Vagina (tissue), 2 donors: ENCODE measurements around the gene NT5C1A. TPM values are rescaled to one million over a fixed set of nuclear protein-coding genes. Genes with fewer than 3 reads are reported as not detected.

ENCODE experiments used
- DNase-seq, 2 donors: peaks; one replicate each; pipeline ENCODE4 v3.0.0-alpha.2; 2017; ENCODE audit errors: extremely low spot score in 2 of 2
- H3K27ac ChIP-seq: fragments of 200-600 bp; sonication (generic); one replicate; pipeline ENCODE4 v1.5.1; 2019
- H3K27me3 ChIP-seq: fragments of 200-600 bp; sonication (generic); one replicate; pipeline ENCODE4 v1.5.1; 2019
- H3K36me3 ChIP-seq, 2 donors: fragments of 200-600 bp; sonication (generic); one replicate each; pipeline ENCODE4 v1.5.1; 2017 to 2019
- H3K4me1 ChIP-seq: fragments of 200-600 bp; sonication (generic); one replicate; pipeline ENCODE4 v1.5.1; 2019
- H3K4me3 ChIP-seq, 2 donors: fragments of 200-600 bp; sonication (generic); 1 replicate in 1 of 2; 2 replicates in 1 of 2; pipeline ENCODE4 v1.5.1; 2016 to 2019
- H3K9me3 ChIP-seq: fragments of 200-600 bp; sonication (generic); one replicate; pipeline ENCODE4 v1.5.1; 2019
- CTCF ChIP-seq, 3 experiments: fragments of 450-650 bp in 2 of 3; fragments of 200-600 bp in 1 of 3; sonication (generic) in 1 of 3; IDR thresholded peaks; one replicate each; pipeline ENCODE4 v1.5.1; 2017 to 2019; ENCODE audit warnings: antibody characterized with exemption in 3 of 3, mild to moderate bottlenecking in 2 of 3, moderate library complexity in 2 of 3
- POLR2A ChIP-seq, 2 donors: fragments of 450-650 bp; IDR thresholded peaks; one replicate each; pipeline ENCODE4 v1.6.1; 2017; ENCODE audit warnings: antibody characterized with exemption in 2 of 2, mild to moderate bottlenecking in 2 of 2, moderate library complexity in 2 of 2
- POLR2AphosphoS5 ChIP-seq, 2 donors: sonication (generic); formaldehyde crosslinking; IDR thresholded peaks; one replicate each; pipeline ENCODE4 v1.9.0; 2017; ENCODE audit warnings: antibody characterized with exemption in 2 of 2, mild to moderate bottlenecking in 2 of 2, low read depth in 1 of 2; ENCODE audit not compliant: insufficient read depth in 1 of 2
- intact Hi-C: fragments of 100-400 bp; cut with DNase I; formaldehyde crosslinking; loops from one replicate; pipeline ENCODE4 v1.15.1; 2023
- total RNA-seq: library from RNA; depleted of rRNA; stranded (reverse); fragments of >200 nt; gene quantifications from one replicate; pipeline ENCODE4 v1.2.3, GENCODE V29; 2016

Gene NT5C1A
- total RNA-seq, 1 donor from 2014 or later = not detected

- TF ChIP-seq POLR2AphosphoS5 (IDR thresholded peaks at IDR 0.05; ENCODE audit: insufficient read depth in 1 of 2, low read depth in 1 of 2) (no peak), CTCF (IDR thresholded peaks at IDR 0.05) (no peak), POLR2A (IDR thresholded peaks at IDR 0.05) (no peak)
- DNase-seq = no peak
- no peaks in the 10 kb centered on the region for H3K9me3 ChIP-seq
- no peak overlapping the region for H3K27ac ChIP-seq
- H3K27me3 ChIP-seq = no peaks in the 10 kb centered on the region
- intact Hi-C loops = no loop called here
- peaks cover 6% of the 10 kb centered on the region for H3K4me1 ChIP-seq
- H3K36me3 ChIP-seq = no peaks in the 10 kb centered on the region
- H3K4me3 ChIP-seq = no peak overlapping the region
These were observed 13.2 kb upstream of the NT5C1A start for GRCh38 chr1:39685071-39685470.

- H3K27me3 ChIP-seq = no peaks in the 10 kb centered on the region
- intact Hi-C loops = no loop called here
- no peak for TF ChIP-seq POLR2AphosphoS5 (IDR thresholded peaks at IDR 0.05; ENCODE audit: insufficient read depth in 1 of 2, low read depth in 1 of 2)
- TF ChIP-seq POLR2A (IDR thresholded peaks at IDR 0.05) = no peak
- TF ChIP-seq CTCF (IDR thresholded peaks at IDR 0.05) = no peak
- DNase-seq = no peak
- H3K4me1 ChIP-seq = peaks cover 6% of the 10 kb centered on the region
- H3K27ac ChIP-seq = no peak overlapping the region
- no peaks in the 10 kb centered on the region for H3K9me3 ChIP-seq
- H3K4me3 ChIP-seq = no peak overlapping the region
- no peaks in the 10 kb centered on the region for H3K36me3 ChIP-seq
These were observed 12.4 kb upstream of the NT5C1A start for GRCh38 chr1:39684313-39684664.

GRCh38 chr1:39683591-39684312 is 11.8 kb upstream of the NT5C1A start:
- H3K4me1 ChIP-seq = peaks cover 6% of the 10 kb centered on the region
- TF ChIP-seq CTCF (IDR thresholded peaks at IDR 0.05) (no peak), POLR2AphosphoS5 (IDR thresholded peaks at IDR 0.05; ENCODE audit: insufficient read depth in 1 of 2, low read depth in 1 of 2) (no peak), POLR2A (IDR thresholded peaks at IDR 0.05) (no peak)
- no peaks in the 10 kb centered on the region for H3K36me3 ChIP-seq
- no peak for DNase-seq
- no peaks in the 10 kb centered on the region for H3K9me3 ChIP-seq
- no peaks in the 10 kb centered on the region for H3K27me3 ChIP-seq
- intact Hi-C loops = no loop called here
- no peak overlapping the region for H3K4me3 ChIP-seq
- H3K27ac ChIP-seq = no peak overlapping the region

GRCh38 chr1:39681999-39682398 is 10.1 kb upstream of the NT5C1A start:
- Histone ChIP-seq H3K4me3 (no peak overlapping the region), H3K4me1 (peaks cover 6% of the 10 kb centered on the region), H3K27me3 (no peaks in the 10 kb centered on the region), H3K27ac (no peak overlapping the region), H3K36me3 (no peaks in the 10 kb centered on the region), H3K9me3 (no peaks in the 10 kb centered on the region)
- TF ChIP-seq POLR2AphosphoS5 (IDR thresholded peaks at IDR 0.05; ENCODE audit: insufficient read depth in 1 of 2, low read depth in 1 of 2) (no peak), POLR2A (IDR thresholded peaks at IDR 0.05) (no peak), CTCF (IDR thresholded peaks at IDR 0.05) (no peak)
- no peak for DNase-seq
- intact Hi-C loops = no loop called here

GRCh38 chr1:39681294-39681693 is 9.4 kb upstream of the NT5C1A start:
- Histone ChIP-seq H3K9me3 (no peaks in the 10 kb centered on the region), H3K4me1 (peaks cover 6% of the 10 kb centered on the region), H3K36me3 (no peaks in the 10 kb centered on the region), H3K27ac (no peak overlapping the region), H3K4me3 (no peak overlapping the region), H3K27me3 (no peaks in the 10 kb centered on the region)
- TF ChIP-seq POLR2AphosphoS5 (IDR thresholded peaks at IDR 0.05; ENCODE audit: insufficient read depth in 1 of 2, low read depth in 1 of 2) (no peak), POLR2A (IDR thresholded peaks at IDR 0.05) (no peak), CTCF (IDR thresholded peaks at IDR 0.05) (no peak)
- no peak for DNase-seq
- intact Hi-C loops = no loop called here
